ENCODE data around the gene LHFPL4. TPM values are rescaled to one million over a fixed set of nuclear protein-coding genes. Genes with fewer than 3 reads are reported as not detected.

LHFPL4 gene
- total RNA-seq (2021), result 16.3 and 19.2 TPM in 2 replicates
- long read RNA-seq, partial matches to known transcripts, result 4 of 5 reads
- long read RNA-seq, other reads (novel, unspliced or antisense), result 1 of 5 reads

GRCh38 chr3:9553021-9553947 lies at the start of gene LHFPL4:
Gene LHFPL4, minus strand, starts transcription at chr3:9553822. Its CDS starts 1,143 bp downstream, at chr3:9552679.
- Histone ChIP-seq H3K79me1 (ENCODE audit: insufficient read depth, low read depth, low read length, poor library complexity, severe bottlenecking) (no peaks in the 10 kb centered on the region), H3K4me1 (ENCODE audit: insufficient read depth, low read length) (peaks cover 7% of the 10 kb centered on the region; the same call in 1 of the 2 replicates), H3K27me3 (ENCODE audit: insufficient read depth, low read length) (no peaks in the 10 kb centered on the region), H2BK12ac (ENCODE audit: insufficient read length, low read depth, low read length) (no peak within 1 kb of the TSS), H3K23ac (ENCODE audit: insufficient read length, low read depth, low read length) (no peak within 1 kb of the TSS), H2BK15ac (ENCODE audit: low read depth, low read length) (no peak within 1 kb of the TSS), H3K23me2 (ENCODE audit: insufficient read length, low read depth, low read length, poor library complexity, severe bottlenecking) (peaks cover 14% of the 10 kb centered on the region), H4K91ac (ENCODE audit: insufficient read length, low read depth, low read length) (no peak within 1 kb of the TSS), H3K56ac (ENCODE audit: insufficient read length, low read depth, low read length) (no peak within 1 kb of the TSS), H3K18ac (ENCODE audit: insufficient read length, low read depth, low read length) (no peak within 1 kb of the TSS), H3K4me2 (ENCODE audit: insufficient read depth, insufficient read length, low read length) (peak within 1 kb of the TSS; percentile 73), H4K20me1 (ENCODE audit: control insufficient read depth, insufficient read depth, insufficient read length) (no peaks in the 10 kb centered on the region), H3K14ac (ENCODE audit: insufficient read depth, low read length) (no peak within 1 kb of the TSS; the same call in 1 of the 2 replicates), H2BK5ac (ENCODE audit: insufficient read length, low read length) (no peak within 1 kb of the TSS), H2BK120ac (ENCODE audit: low read depth, low read length, poor library complexity, severe bottlenecking) (no peak within 1 kb of the TSS), H4K8ac (replicated peaks; ENCODE audit: insufficient read length, low read depth, low read length) (no peak within 1 kb of the TSS), H3K4ac (ENCODE audit: low read depth, low read length) (no peak within 1 kb of the TSS), H2BK20ac (ENCODE audit: low read depth, low read length, poor library complexity, severe bottlenecking) (no peak within 1 kb of the TSS), H2AK5ac (ENCODE audit: insufficient read length, low read length) (no peak within 1 kb of the TSS), H3K79me2 (ENCODE audit: insufficient read depth, low read length) (no peaks in the 10 kb centered on the region), H3T11ph (ENCODE audit: low read length) (no peak within 1 kb of the TSS), H3K9me3 (ENCODE audit: control insufficient read depth, low read depth, low read length) (no peaks in the 10 kb centered on the region), H4K5ac (ENCODE audit: insufficient read length, low read depth, low read length) (no peak within 1 kb of the TSS), H3K27ac (ENCODE audit: insufficient read length, low read depth, low read length) (no peak within 1 kb of the TSS), H3K9ac (ENCODE audit: extremely low read depth, insufficient read length, low read length) (peak within 1 kb of the TSS; percentile 38), H2AFZ (ENCODE audit: low read length) (no peak within 1 kb of the TSS)
- peak; percentile 32 for DNase-seq
- Mint-ChIP-seq H3K27me3 (ENCODE audit: low read depth) (peaks cover 30% of the 10 kb centered on the region), H3K4me1 (peaks cover 35 to 38% of the 10 kb centered on the region in 2 experiments), H3K27ac (no peak within 1 kb of the TSS), H3K4me3 (peak within 1 kb of the TSS; percentile 81 to 94), H3K36me3 (ENCODE audit: insufficient read depth in 1 of 3, low read depth in 3 of 3) (peaks cover 3 to 8% (median 5%) of the 10 kb centered on the region in 3 experiments; a peak in 6 of 7 replicates), H3K9me3 (peaks cover 0 to 3% of the 10 kb centered on the region in 2 experiments; a peak in 2 of 5 replicates)
- TF ChIP-seq, protein P1, sequence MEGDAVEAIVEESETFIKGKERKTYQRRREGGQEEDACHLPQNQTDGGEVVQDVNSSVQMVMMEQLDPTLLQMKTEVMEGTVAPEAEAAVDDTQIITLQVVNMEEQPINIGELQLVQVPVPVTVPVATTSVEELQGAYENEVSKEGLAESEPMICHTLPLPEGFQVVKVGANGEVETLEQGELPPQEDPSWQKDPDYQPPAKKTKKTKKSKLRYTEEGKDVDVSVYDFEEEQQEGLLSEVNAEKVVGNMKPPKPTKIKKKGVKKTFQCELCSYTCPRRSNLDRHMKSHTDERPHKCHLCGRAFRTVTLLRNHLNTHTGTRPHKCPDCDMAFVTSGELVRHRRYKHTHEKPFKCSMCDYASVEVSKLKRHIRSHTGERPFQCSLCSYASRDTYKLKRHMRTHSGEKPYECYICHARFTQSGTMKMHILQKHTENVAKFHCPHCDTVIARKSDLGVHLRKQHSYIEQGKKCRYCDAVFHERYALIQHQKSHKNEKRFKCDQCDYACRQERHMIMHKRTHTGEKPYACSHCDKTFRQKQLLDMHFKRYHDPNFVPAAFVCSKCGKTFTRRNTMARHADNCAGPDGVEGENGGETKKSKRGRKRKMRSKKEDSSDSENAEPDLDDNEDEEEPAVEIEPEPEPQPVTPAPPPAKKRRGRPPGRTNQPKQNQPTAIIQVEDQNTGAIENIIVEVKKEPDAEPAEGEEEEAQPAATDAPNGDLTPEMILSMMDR (conservative IDR thresholded peaks at IDR 0.05), result no peak
- no CpG with 5 or more reads among the region's 75 CpGs for WGBS (ENCODE audit: extremely low coverage, insufficient read length, low lambda C conversion rate)

Measured in H9 (cell line).